Cerebellar nuclear complex (tissue), 1 donor: ENCODE measurements around the gene ADORA2B.
A peak's percentile ranks its signal among the peaks of the same experiment; 100 is the strongest.

Experiments used
- DNase-seq, 2 experiments: peaks; one replicate each; lab custom pipeline; 2025; lab: John Stamatoyannopoulos, UW

The ADORA2B gene

DNA sequence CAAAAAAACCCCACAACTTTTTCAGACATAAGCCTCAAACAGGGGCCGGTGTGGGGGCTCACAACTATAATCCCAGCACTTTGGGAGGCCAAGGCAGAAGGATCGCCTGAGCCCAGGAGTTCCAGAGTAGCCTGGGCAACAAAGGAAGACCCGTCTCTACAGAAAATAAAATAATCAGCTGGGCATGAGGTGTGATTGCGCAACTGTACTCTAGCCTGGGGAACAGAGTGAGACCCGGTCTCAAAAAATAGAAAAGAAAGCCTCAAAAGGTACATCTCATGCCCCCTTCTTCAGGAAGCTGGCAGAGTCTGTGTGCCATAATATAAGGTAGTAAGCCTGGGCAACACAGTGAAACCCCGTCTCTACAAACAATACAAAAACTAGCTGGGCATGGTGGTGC lies 51.4 kb downstream of the ADORA2B start:
- no peak for DNase-seq

DNA sequence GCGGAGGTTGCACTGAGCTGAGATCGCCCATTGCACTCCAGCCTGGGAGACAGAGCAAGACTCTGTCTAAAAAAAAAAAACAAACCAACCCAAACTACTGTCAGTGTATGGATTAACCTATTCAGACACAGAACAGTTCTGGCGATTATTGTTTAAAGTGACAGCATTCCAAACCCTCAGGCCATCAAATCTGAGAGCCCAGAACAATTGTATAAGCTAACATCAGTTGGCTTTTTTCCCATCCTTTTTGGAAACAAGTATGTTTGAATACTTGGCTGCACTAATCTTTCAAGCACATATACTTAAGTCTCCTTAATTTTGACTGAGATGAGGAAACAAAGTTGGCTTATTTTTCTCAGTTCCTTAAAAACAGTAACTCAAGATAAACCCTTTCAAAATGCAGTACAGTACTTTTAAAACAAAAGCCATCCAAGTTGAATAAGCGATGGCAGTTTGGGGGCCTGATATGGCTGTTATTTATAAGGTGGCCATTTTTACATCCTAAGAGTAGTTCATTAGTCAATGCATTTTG lies 53.2 kb downstream of the ADORA2B start:
- DNase-seq: no peak

DNA sequence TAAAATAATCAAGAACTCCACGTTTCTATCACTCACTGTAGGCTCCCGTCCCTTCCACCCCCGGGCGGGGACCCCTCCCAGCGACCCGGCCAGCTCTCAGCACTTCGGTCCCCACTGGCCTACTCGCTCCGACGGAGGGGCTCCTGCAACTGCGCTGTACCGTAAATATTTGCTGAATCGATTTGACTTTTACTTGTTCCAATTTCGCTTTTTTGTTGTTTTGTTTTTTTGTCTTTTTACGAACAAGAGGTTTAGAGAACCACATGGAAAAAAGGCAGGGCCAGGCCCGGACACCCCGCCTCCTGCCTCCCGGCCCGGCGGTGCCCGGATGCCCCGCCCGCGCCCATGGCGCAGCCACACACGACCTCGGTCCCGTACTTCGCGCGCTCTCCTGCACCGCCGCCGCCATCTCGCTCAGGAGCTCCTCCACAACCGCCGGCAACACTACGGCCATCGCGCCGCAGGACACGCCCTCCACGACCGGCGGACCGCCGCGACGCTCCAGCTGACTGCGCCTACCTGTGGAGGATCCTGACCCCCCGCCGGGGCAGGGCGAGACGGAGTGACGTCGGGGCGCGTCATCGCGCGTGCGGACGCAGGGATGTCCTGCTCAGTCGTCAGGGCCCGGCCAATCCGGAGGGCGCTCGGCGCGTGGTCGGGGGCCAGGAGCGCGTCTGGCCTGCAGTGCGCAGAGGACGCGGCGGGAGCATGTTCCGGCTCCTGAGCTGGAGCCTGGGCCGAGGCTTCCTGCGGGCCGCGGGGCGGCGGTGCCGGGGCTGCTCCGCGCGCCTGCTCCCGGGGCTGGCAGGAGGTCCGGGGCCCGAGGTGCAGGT lies 54.4 kb downstream of the ADORA2B start, which contains the start of the genes TTC19 and ZSWIM7:
Gene TTC19 (plus strand): TSS at position 684 of the 833 bp plus-strand sequence. CDS start 25 bp downstream, at position 709.
Gene ZSWIM7 (minus strand): TSS at position 564 of the 833 bp plus-strand sequence. CDS start 110 bp downstream, at position 454.
- DNase-seq: peak; percentile 61 to 83

DNA sequence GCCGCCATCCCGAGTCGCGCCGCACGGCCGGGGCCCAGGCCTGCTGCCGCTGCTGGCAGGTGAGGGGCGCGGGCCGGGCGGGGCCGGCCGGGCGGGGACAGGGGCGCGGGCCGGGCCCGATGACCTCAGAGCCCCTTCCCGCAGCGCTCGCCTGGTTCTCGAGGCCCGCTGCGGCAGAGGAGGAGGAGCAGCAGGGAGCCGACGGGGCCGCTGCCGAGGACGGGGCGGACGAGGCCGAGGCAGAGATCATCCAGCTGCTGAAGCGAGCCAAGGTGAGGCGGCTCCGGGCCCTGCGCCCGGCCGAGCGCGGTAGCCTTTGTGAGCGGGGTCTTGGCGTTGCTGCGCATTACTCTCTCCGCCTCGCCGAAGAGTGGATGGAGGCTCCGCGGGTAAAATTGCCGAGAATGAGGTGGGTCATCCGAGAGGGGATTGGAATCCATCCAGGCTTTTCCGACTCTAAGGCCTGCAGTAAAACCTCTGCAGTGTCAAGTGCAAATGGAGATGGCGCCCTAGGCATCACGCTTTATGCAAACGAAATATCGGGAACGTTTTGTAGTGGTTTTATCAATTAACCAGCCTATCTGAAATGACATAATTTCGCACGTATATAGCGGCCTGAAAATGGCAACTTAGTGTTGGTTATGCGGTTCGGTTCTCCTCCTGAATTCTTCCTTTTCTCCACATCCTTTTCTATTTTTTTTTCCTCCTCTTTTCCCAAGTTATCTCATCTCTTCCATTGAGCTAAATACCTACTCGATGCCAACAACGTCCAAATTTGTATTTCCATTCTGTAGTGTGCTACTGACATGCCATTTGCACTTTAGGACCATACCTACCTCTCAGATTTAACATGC lies 55.3 kb downstream of the ADORA2B start:
- DNase-seq: no peak

DNA sequence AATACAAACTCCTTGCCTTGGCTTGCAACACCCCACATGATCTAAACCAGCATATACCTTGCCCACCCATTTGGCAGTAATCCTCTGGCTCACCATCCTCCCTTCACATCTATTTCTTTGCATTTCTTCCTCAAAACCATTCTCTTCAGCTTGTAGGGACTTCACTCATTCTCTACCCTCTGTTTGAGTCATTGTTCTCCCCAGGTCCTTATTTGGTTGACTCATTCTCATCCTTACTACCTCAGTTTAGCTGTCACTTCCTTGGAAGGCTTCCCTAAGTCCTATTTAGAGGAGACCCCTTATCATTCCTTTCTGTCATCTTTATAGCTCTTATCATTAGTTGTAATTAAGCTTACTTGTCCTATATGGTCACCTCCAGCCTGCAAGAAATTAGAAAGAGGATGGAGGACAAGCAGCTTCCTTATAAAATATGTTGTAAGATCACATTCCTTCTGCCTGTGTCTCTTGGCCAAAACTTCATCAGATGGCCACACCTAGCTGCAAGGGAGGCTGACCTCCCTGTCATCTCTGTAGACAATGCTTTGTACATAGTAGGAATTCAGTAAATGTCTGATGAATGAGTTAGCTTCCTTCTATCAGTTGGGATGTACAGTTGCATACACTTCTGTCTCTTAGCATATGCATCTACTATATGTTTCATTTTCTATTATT lies 56.4 kb downstream of the ADORA2B start:
- DNase-seq: no peak

DNA sequence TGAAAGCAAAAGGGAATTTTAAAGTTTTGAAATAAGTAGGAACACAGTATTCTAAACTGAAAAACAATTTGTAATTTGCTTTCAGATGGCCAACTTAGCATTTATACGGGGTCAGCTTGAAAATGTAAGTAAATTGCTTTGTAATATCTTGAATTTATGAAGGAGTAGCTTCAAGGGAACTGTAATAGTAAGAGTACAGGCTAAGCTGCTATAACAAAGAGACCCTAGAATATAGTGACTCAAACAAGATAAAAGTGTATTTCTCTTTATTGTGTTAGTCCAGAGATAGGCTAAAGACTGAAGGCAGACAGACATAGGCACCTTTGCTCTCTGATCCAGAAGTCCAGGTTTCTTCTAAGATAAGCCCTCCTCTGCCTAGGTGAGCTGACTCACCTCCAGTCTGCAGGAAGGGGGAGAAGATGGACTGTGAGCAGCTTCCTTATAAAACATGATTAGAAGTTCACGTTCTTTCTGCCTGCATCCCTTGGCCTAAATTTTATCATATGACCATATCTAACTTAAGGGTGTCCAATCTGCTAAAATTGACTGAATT lies 57.9 kb downstream of the ADORA2B start:
- DNase-seq: no peak

DNA sequence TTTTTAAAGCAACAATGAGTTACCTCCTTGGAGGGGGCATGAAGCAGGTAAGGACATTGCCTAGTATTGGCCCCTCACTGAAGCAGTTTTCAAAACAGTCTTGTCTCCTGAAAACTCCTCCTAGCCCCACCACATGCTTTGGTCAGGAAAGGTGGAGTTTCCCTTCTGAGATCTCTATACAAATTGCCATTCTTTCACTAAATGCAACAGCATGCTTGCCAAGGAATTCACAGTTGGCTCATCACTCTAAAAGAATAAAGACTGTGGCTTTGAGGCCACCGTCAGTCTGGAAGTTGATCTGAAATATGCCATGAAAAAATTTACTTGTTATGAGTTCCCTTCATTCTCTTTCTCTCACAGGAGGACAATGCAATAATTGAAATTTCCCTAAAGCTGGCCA lies 58.9 kb downstream of the ADORA2B start:
- no peak for DNase-seq

DNA sequence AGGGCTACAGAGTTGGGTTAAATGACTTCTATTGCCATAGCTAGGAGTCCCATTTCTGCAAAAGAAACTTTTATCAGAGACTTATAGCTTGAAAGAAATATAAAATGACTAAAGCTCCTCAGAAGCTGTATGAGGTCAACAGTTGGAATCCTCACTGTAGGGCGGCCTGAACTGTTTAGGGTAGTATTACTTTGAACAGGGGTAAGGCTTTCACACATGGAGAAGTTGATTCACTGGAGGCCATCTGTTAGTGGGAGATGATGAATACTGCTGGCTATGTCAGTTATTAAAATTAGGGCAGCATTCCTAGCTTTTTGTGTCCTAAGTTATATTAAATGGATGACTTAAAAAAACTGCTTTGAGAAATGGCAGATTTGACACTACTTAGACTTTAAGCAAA lies 60.7 kb downstream of the ADORA2B start:
- DNase-seq: no peak

DNA sequence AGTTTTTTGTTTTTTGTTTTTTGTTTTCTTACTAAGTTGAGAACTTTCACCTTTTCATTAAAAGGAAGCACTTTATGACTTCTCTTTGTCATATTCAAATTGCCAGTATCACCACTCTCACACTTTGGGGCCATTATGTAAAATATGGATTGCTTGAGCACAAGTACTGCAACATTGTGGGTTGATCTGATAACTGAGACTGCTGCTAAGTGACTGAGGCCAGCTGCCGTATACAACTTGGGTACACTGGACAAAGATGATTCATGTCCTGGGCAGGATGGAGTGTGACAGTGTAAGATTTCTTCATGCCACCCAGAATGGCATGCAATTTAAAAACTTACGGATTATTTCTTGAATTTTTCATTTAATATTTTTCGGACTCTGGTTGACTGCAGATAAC lies 62.5 kb downstream of the ADORA2B start:
- no peak for DNase-seq

DNA sequence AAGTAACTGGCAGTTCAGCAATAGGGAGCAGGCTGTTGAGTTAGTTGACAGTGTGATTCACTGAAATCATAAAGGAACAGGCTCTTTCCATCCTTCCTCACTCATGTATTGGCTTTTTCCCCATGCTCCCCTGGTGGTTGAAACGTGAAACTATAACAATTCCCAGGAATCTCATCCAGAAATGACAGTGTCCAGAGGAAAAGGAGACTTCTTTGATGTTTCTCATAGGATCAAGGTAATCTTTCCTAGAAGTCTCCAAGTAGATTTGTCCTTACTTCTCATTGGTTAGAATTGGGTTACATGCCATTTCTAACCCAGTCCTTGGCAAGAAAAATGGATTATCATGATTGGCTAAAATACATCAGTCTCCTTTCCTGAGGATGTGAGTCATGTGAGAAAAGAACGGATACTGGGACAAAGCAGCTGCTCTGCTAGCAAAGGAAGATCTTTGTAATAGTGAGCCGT lies 69.0 kb downstream of the ADORA2B start:
- DNase-seq: no peak

DNA sequence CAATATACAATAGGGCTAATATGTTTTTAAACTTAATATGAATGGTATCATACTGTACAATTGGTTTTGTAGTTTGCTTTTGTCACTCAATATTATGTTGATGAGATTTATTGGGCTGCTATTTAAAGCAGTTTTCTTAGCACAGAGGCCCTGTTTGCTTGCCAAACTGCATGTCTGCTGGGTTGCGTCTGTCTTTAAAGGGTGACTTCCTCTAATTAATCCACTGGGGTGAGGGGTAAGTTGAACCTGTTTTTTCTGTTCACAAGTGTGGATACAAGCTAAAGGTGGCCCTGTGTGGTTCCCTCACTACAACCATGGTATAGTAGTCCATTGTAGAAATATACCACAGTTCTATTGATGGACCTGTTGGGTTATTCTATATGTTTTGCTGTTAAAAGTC lies 74.4 kb downstream of the ADORA2B start:
- no peak for DNase-seq

DNA sequence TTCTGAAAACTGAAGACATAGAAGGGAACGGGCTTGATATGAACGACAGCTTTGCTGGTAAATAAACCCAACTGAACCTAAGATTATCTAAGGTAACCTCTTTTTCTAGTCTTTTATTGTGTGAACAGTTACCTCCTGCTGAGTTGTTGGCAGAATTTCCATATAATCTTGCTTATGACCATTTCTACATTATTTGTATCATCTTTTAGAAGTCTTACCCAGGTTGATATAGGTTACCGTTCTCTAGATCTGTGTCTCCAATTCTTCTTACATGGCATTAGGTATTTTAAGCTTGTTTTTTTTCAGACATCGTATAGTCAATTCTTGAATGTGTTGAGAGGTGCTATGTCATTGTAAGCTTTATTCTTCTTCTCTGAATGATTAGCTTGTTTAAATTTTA lies 79.0 kb downstream of the ADORA2B start:
- DNase-seq: no peak

DNA sequence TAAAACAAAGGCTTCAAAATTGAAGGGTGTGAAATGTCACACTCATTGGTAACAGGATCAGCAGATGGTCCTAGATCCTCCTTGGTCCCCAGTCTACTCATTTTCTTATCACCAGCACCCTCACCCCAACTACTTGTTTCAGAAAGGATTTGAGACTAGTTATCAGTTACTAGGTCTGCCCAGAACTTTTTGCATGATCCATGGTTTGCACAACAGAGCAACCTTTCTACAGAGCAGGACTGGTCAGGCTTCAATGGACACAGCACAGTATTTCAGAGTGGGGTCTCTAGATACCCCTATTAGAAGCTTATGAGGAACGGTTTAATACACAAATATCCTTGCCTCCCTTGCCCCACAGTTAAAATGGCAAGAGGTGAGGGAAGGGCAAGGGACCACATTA lies 80.3 kb downstream of the ADORA2B start:
- DNase-seq: no peak
